GM21515 (cell line): ENCODE measurements around the gene AARS2.

Source experiments
- ATAC-seq: cut with Tn5 transposase; IDR thresholded peaks from one replicate; pipeline ENCODE4 v1.9.1; 2021; ENCODE audit not compliant: unreplicated experiment

AARS2 gene

GRCh38 chr6:44277763-44278162, 35.4 kb downstream of the AARS2 start:
- ATAC-seq: no peak

- no peak for ATAC-seq
These were observed 36.2 kb downstream of the AARS2 start for GRCh38 chr6:44276667-44277640.

GRCh38 chr6:44275749-44276648, 37.1 kb downstream of the AARS2 start:
- ATAC-seq: no peak

GRCh38 chr6:44275271-44275748, 37.8 kb downstream of the AARS2 start:
- no peak for ATAC-seq

GRCh38 chr6:44273617-44274016, 39.5 kb downstream of the AARS2 start:
- no peak for ATAC-seq

GRCh38 chr6:44272999-44273566, 40.1 kb downstream of the AARS2 start:
- ATAC-seq: no peak

- ATAC-seq: no peak
These were observed 40.6 kb downstream of the AARS2 start for GRCh38 chr6:44272529-44272928.

GRCh38 chr6:44271914-44272313, 41.2 kb downstream of the AARS2 start:
- ATAC-seq: no peak

GRCh38 chr6:44271406-44271723, 41.8 kb downstream of the AARS2 start:
- no peak for ATAC-seq

GRCh38 chr6:44270526-44271405, 42.4 kb downstream of the AARS2 start:
- ATAC-seq: no peak

GRCh38 chr6:44269921-44270525, 43.1 kb downstream of the AARS2 start, which contains the start of gene TMEM151B:
Gene TMEM151B, plus strand, starts transcription at chr6:44270450. Its CDS starts 293 bp downstream, at chr6:44270743.
- ATAC-seq: no peak

- ATAC-seq: no peak
These were observed 43.8 kb downstream of the AARS2 start for GRCh38 chr6:44269178-44269920.

GRCh38 chr6:44268095-44268628, 45.0 kb downstream of the AARS2 start:
- ATAC-seq: no peak

- ATAC-seq: no peak
These were observed 45.9 kb downstream of the AARS2 start for GRCh38 chr6:44267252-44267651.

- ATAC-seq: peak; percentile 33
These were observed 46.8 kb downstream of the AARS2 start for GRCh38 chr6:44266347-44266746.

- ATAC-seq: no peak
These were observed 47.4 kb downstream of the AARS2 start for GRCh38 chr6:44265722-44266233.

GRCh38 chr6:44265007-44265721, 48.0 kb downstream of the AARS2 start, which contains the start of gene NFKBIE:
Gene NFKBIE, minus strand, starts transcription at chr6:44265551. Its CDS starts 205 bp downstream, at chr6:44265346.
- ATAC-seq: peak; percentile 32
